HepG2 (cell line): Measurements from ENCODE around the gene FABP1. TPM values are rescaled to one million over a fixed set of nuclear protein-coding genes. Genes with fewer than 3 reads are reported as not detected.

Experiments
- ASH2L ChIP-seq: fragments of 300-600, 200-600 bp; sonication (generic); IDR thresholded peaks from 2 replicates; pipeline ENCODE4 v1.7.0; 2017; ENCODE audit warnings: low read depth, mild to moderate bottlenecking, moderate library complexity, mixed read lengths, low read length; ENCODE audit not compliant: insufficient read length
- KLF16 ChIP-seq, 2 experiments: sonication (generic) in 1 of 2; formaldehyde crosslinking in 1 of 2; IDR thresholded peaks; 2 replicates each; pipeline versions ENCODE4 v1.6.1 to v1.8.0; 2016 to 2023; ENCODE audit warnings: missing genetic modification reagents in 2 of 2, missing compliant biosample characterization in 1 of 2
- MEF2D ChIP-seq: sonication (generic); formaldehyde crosslinking; IDR thresholded peaks from 2 replicates; pipeline ENCODE4 v1.5.1; 2020; ENCODE audit warnings: mild to moderate bottlenecking, missing genetic modification reagents
- SRY ChIP-seq: sonication (generic); formaldehyde crosslinking; IDR thresholded peaks from 2 replicates; pipeline ENCODE4 v1.8.0; 2022; ENCODE audit warnings: mild to moderate bottlenecking, missing genetic modification reagents
- TOE1 ChIP-seq: sonication (generic); formaldehyde crosslinking; IDR thresholded peaks from 2 replicates; pipeline ENCODE4 v1.4.0; 2020; ENCODE audit warnings: mild to moderate bottlenecking, missing genetic modification reagents
- ZNF318 ChIP-seq: sonication (generic); formaldehyde crosslinking; IDR thresholded peaks from 2 replicates; pipeline ENCODE4 v1.4.0; 2020; ENCODE audit warnings: mild to moderate bottlenecking, missing genetic modification reagents
- ZNF530 ChIP-seq: sonication (generic); formaldehyde crosslinking; IDR thresholded peaks from 2 replicates; pipeline ENCODE4 v1.5.0; 2020; ENCODE audit warnings: low read depth, mild to moderate bottlenecking, missing genetic modification reagents
- ZNF598 ChIP-seq: sonication (generic); formaldehyde crosslinking; IDR thresholded peaks from 2 replicates; pipeline ENCODE4 v1.5.1; 2020; ENCODE audit warnings: mild to moderate bottlenecking, missing genetic modification reagents, borderline replicate concordance
- ZNF772 ChIP-seq: sonication (generic); formaldehyde crosslinking; IDR thresholded peaks from 2 replicates; pipeline ENCODE4 v1.5.0; 2020; ENCODE audit warnings: mild to moderate bottlenecking, missing genetic modification reagents
- ZNF790 ChIP-seq: sonication (generic); formaldehyde crosslinking; IDR thresholded peaks from 2 replicates; pipeline ENCODE4 v1.8.0; 2022; ENCODE audit warnings: missing genetic modification reagents, mild to moderate bottlenecking, borderline replicate concordance
- polyA plus RNA-seq, 8 experiments: library from polyadenylated mRNA; depleted of rRNA in 3 of 8; stranded (reverse) in 7 of 8; unstranded in 1 of 8; fragments of >200 nt; fragmentation: Illumina TruSeq in 4 of 8; extraction: Trizol in 4 of 8; gene quantifications; 2 replicates each; pipeline versions ENCODE4 v1.2.1 to v1.2.3, GENCODE V29; 2011 to 2016; ENCODE audit warnings: low read depth in 4 of 8, missing spikeins in 1 of 8, mixed read lengths in 1 of 8; ENCODE audit not compliant: insufficient read depth in 1 of 8
- total RNA-seq, 5 experiments: library from RNA; depleted of rRNA; stranded (reverse); fragments of >200 nt; fragmentation: Illumina TruSeq; extraction: Trizol; gene quantifications; 2 replicates each; pipeline ENCODE4 v1.2.3, GENCODE V29; 2016; ENCODE audit warnings: low read depth in 1 of 5
- TF ChIP-seq, protein P1 (sequence below), 2 experiments: IDR thresholded peaks; 2 replicates each; pipeline ENCODE4 v1.6.1; 2011 to 2012; ENCODE audit warnings: low read length in 2 of 2, borderline replicate concordance in 1 of 2, low read depth in 1 of 2, mild to moderate bottlenecking in 1 of 2, moderate library complexity in 1 of 2
- TF ChIP-seq, protein P2 (sequence below): sonication (generic); formaldehyde crosslinking; IDR thresholded peaks from 2 replicates; pipeline ENCODE4 v1.5.1; 2020; ENCODE audit warnings: missing genetic modification reagents, mild to moderate bottlenecking, borderline replicate concordance

The FABP1 gene
- total and polyA plus RNA-seq, 2 of the 13 experiments (the other 11 are each of a cell fraction or from before 2014, with no cell fraction given), result 644 to 1,608 TPM

GRCh38 chr2:88122141-88122884, 5.5 kb downstream of the FABP1 start (continued):
- TF ChIP-seq ZNF790 (0 out of 2 replicates have a peak, but pooled peaks have one; percentile 47), ZNF530 (CRISPR knock-in tag) (no peak), ZNF598 (CRISPR knock-in tag) (no peak), ASH2L (no peak), MEF2D (CRISPR knock-in tag) (0 out of 2 replicates have a peak, but pooled peaks have one; percentile 20), TOE1 (CRISPR knock-in tag) (no peak), ZNF318 (peak; percentile 93), KLF16 (CRISPR knock-in tag; IDR thresholded peaks at IDR 0.05) (0 out of 4 replicates have a peak, but pooled peaks of 1 of the 2 experiments have one; percentile 31), ZNF772 (CRISPR knock-in tag) (peak; percentile 74; the same call in 1 of the 2 replicates), SRY (CRISPR knock-in tag) (peak; percentile 26; the same call in 1 of the 2 replicates)
- TF ChIP-seq, protein P1, sequence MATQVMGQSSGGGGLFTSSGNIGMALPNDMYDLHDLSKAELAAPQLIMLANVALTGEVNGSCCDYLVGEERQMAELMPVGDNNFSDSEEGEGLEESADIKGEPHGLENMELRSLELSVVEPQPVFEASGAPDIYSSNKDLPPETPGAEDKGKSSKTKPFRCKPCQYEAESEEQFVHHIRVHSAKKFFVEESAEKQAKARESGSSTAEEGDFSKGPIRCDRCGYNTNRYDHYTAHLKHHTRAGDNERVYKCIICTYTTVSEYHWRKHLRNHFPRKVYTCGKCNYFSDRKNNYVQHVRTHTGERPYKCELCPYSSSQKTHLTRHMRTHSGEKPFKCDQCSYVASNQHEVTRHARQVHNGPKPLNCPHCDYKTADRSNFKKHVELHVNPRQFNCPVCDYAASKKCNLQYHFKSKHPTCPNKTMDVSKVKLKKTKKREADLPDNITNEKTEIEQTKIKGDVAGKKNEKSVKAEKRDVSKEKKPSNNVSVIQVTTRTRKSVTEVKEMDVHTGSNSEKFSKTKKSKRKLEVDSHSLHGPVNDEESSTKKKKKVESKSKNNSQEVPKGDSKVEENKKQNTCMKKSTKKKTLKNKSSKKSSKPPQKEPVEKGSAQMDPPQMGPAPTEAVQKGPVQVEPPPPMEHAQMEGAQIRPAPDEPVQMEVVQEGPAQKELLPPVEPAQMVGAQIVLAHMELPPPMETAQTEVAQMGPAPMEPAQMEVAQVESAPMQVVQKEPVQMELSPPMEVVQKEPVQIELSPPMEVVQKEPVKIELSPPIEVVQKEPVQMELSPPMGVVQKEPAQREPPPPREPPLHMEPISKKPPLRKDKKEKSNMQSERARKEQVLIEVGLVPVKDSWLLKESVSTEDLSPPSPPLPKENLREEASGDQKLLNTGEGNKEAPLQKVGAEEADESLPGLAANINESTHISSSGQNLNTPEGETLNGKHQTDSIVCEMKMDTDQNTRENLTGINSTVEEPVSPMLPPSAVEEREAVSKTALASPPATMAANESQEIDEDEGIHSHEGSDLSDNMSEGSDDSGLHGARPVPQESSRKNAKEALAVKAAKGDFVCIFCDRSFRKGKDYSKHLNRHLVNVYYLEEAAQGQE (IDR thresholded peaks at IDR 0.05; ENCODE audit: borderline replicate concordance in 1 of 2, low read depth in 1 of 2, low read length in 2 of 2), result no peak
- TF ChIP-seq, protein P2, sequence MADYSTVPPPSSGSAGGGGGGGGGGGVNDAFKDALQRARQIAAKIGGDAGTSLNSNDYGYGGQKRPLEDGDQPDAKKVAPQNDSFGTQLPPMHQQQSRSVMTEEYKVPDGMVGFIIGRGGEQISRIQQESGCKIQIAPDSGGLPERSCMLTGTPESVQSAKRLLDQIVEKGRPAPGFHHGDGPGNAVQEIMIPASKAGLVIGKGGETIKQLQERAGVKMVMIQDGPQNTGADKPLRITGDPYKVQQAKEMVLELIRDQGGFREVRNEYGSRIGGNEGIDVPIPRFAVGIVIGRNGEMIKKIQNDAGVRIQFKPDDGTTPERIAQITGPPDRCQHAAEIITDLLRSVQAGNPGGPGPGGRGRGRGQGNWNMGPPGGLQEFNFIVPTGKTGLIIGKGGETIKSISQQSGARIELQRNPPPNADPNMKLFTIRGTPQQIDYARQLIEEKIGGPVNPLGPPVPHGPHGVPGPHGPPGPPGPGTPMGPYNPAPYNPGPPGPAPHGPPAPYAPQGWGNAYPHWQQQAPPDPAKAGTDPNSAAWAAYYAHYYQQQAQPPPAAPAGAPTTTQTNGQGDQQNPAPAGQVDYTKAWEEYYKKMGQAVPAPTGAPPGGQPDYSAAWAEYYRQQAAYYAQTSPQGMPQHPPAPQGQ (CRISPR knock-in tag), result no peak
